Heart left ventricle (tissue), 16 donors: ENCODE data around the gene CNTN5. TPM values are rescaled to one million over a fixed set of nuclear protein-coding genes. Genes with fewer than 3 reads are reported as not detected.

ENCODE experiments used
- ATAC-seq, 4 donors: fragments of 200-7000 bp; cut with Tn5 transposase; one replicate each; pipeline ENCODE4 v1.9.1; 2020 to 2022; ENCODE audit warnings: moderate library complexity in 4 of 4, mild to moderate bottlenecking in 3 of 4, moderate number of reproducible peaks in 1 of 4
- DNase-seq, 5 donors: peaks; one replicate each; pipeline ENCODE4 v3.0.0-alpha.2; 2020
- H3K27ac ChIP-seq, 12 donors: fragments of 200-600 bp; sonication (generic) in 4 of 12; one replicate each; pipeline versions ENCODE4 v1.5.0 to v1.8.0; 2016 to 2022; ENCODE audit warnings: mild to moderate bottlenecking in 2 of 12
- H3K27me3 ChIP-seq, 9 donors: fragments of 200-600 bp; sonication (generic) in 2 of 9; one replicate each; pipeline versions ENCODE4 v1.5.1 to v1.8.0; 2016 to 2022; ENCODE audit warnings: mild to moderate bottlenecking in 3 of 9
- H3K36me3 ChIP-seq, 9 donors: fragments of 200-600 bp; sonication (generic) in 2 of 9; one replicate each; pipeline versions ENCODE4 v1.5.0 to v1.8.0; 2018 to 2022; ENCODE audit warnings: mild to moderate bottlenecking in 2 of 9
- H3K4me1 ChIP-seq, 12 donors: fragments of 200-600 bp; sonication (generic) in 4 of 12; one replicate each; pipeline versions ENCODE4 v1.5.0 to v1.8.0; 2016 to 2022; ENCODE audit warnings: mild to moderate bottlenecking in 3 of 12
- H3K4me3 ChIP-seq, 12 donors: fragments of 200-600 bp; sonication (generic) in 4 of 12; one replicate each; pipeline versions ENCODE4 v1.5.0 to v1.8.0; 2017 to 2022; ENCODE audit warnings: mild to moderate bottlenecking in 9 of 12, moderate library complexity in 4 of 12
- H3K9me3 ChIP-seq, 12 donors: fragments of 200-600 bp; sonication (generic) in 4 of 12; one replicate each; pipeline versions ENCODE4 v1.5.0 to v1.8.0; 2016 to 2022; ENCODE audit warnings: mild to moderate bottlenecking in 1 of 12
- CTCF ChIP-seq, 12 donors: fragments of 200-600 bp; sonication (generic) in 4 of 12; IDR thresholded peaks; one replicate each; pipeline versions ENCODE4 v1.5.0 to v1.8.0; 2018 to 2022; ENCODE audit warnings: antibody characterized with exemption in 12 of 12, mild to moderate bottlenecking in 5 of 12
- POLR2A ChIP-seq, 2 donors: fragments of 450-650 bp; IDR thresholded peaks; one replicate each; pipeline ENCODE4 v1.6.1; 2017; ENCODE audit warnings: antibody characterized with exemption in 2 of 2, mild to moderate bottlenecking in 2 of 2, moderate library complexity in 2 of 2
- WGBS, 4 donors: extraction: QIAGEN DNeasy Blood & Tissue Kit in 2 of 4; methylation state at CpG; one replicate each; pipeline versions ENCODE4 v1.1.5 to v1.1.7; 2013 to 2018; 5-methylcytosine and 5-hydroxymethylcytosine counted together
- intact Hi-C, 10 donors: fragments of 100-400 bp; cut with DNase I; formaldehyde crosslinking; loops; one replicate each; pipeline versions ENCODE4 v1.11.1 to v1.14.2; 2022
- polyA plus RNA-seq, 2 donors: library from polyadenylated mRNA; stranded (reverse); fragments of 200-250 nt; gene quantifications; one replicate each; pipeline ENCODE4 v1.2.3, GENCODE V29; 2013
- total RNA-seq, 9 donors: library from RNA; depleted of rRNA in 2 of 9; stranded (reverse); fragments of >200 nt in 2 of 9; fragmentation: NEBNext Ultra II Directional in 3 of 9; extraction: Animal tissue kit (Norgen Biotek cat#: 25700) in 3 of 9; gene quantifications; one replicate each; pipeline versions ENCODE4 v1.1.0 to v1.2.4, GENCODE V29; 2016 to 2023
- donor health status: ischemic (EF 13 %, LVEDD 7.1; RV severe dilation, severe dysfunction).
- donor health status: healthy with polysubstance abuse.
- donor health status: DM: no; HTN: yes; CAD: no.
- donor health status: DM: no; HTN: no; CAD: no.
- donor health status: ischemic (EF 25% LVEDD 6.9; RV normal size, moderate dysfunction).
- donor health status: ischemic (EF 25% LVEDD 5.7; RV mildly dilated, moderate dysfunction).
- donor health status: healthy.
- donor health status: DM: yes; HTN: yes; CAD: no.
- donor health status: ischemic (EF 35%, LVEDD 5.7; RV mildly dilated, moderate dysfunction).
- donor health status: nonischemic (EF 11% LVEDD 7.7; RV severe dilation, severe dysfunction).
- donor health status: DM: yes; HTN: yes; CAD: no.
- donor health status: PGD.
- donor health status: ischemic (EF 29% LVEDD 5.4; RV normal size, mild dysfunction).
- donor health status: nonischemic (EF 23%, LVEDD 6.1; RV moderate dilation, normal function).

The CNTN5 gene
- total and polyA plus RNA-seq, 11 donors = 0.11 to 0.16 TPM; not detected in 9

- DNase-seq = no peak
- no peaks in the 10 kb centered on the region for H3K27me3 ChIP-seq
- no peaks in the 10 kb centered on the region for H3K4me1 ChIP-seq
- no peak for TF ChIP-seq CTCF (IDR thresholded peaks at IDR 0.05)
- no peak for TF ChIP-seq POLR2A (IDR thresholded peaks at IDR 0.05)
- no peak overlapping the region for H3K27ac ChIP-seq
- ATAC-seq = no peak
- no peaks in the 10 kb centered on the region for H3K36me3 ChIP-seq
- intact Hi-C loops = no loop called here
- peaks cover 0 to 27% (median 8%) of the 10 kb centered on the region in 12 donors for H3K9me3 ChIP-seq
- WGBS, 4 donors = 78 to 92% (median 83%) methylated on average over 1 of the region's 1 CpG
- H3K4me3 ChIP-seq = no peak overlapping the region
Observed at GRCh38 chr11:99893811-99894210, 873.1 kb downstream of the CNTN5 start.

GRCh38 chr11:99901175-99901574 lies 880.4 kb downstream of the CNTN5 start:
- intact Hi-C loops = no loop called here
- DNase-seq = no peak
- peaks cover 0 to 33% (median 7%) of the 10 kb centered on the region in 12 donors for H3K9me3 ChIP-seq
- no peak overlapping the region for H3K27ac ChIP-seq
- no peak for ATAC-seq
- TF ChIP-seq POLR2A (IDR thresholded peaks at IDR 0.05) = no peak
- no peak for TF ChIP-seq CTCF (IDR thresholded peaks at IDR 0.05)
- H3K4me3 ChIP-seq = no peak overlapping the region
- WGBS, 4 donors = 62 to 87% (median 82%) methylated on average over 3 of the region's 3 CpGs
- no peaks in the 10 kb centered on the region for H3K27me3 ChIP-seq
- H3K36me3 ChIP-seq = no peaks in the 10 kb centered on the region
- no peaks in the 10 kb centered on the region for H3K4me1 ChIP-seq

GRCh38 chr11:99911116-99911515 lies 890.4 kb downstream of the CNTN5 start:
- no peak overlapping the region for H3K27ac ChIP-seq
- WGBS, 4 donors = 24 to 48% (median 42%) methylated on average over 3 of the region's 3 CpGs
- intact Hi-C loops = no loop called here
- no peak for TF ChIP-seq CTCF (IDR thresholded peaks at IDR 0.05)
- TF ChIP-seq POLR2A (IDR thresholded peaks at IDR 0.05) = no peak
- DNase-seq = no peak
- no peaks in the 10 kb centered on the region for H3K27me3 ChIP-seq
- no peaks in the 10 kb centered on the region for H3K4me1 ChIP-seq
- ATAC-seq = no peak
- no peaks in the 10 kb centered on the region for H3K36me3 ChIP-seq
- H3K9me3 ChIP-seq = peaks cover 0 to 3% (median 0%) of the 10 kb centered on the region in 12 donors
- H3K4me3 ChIP-seq = no peak overlapping the region

- ATAC-seq = no peak
- WGBS, 4 donors = 80 to 90% (median 84%) methylated on average over 4 of the region's 4 CpGs
Observed at GRCh38 chr11:99916078-99916477, 895.3 kb downstream of the CNTN5 start.

More at GRCh38 chr11:99916078-99916477, 895.3 kb downstream of the CNTN5 start:
- Histone ChIP-seq H3K9me3 (peaks cover 0 to 23% (median 7%) of the 10 kb centered on the region in 12 donors), H3K27ac (no peak overlapping the region), H3K27me3 (no peaks in the 10 kb centered on the region), H3K36me3 (no peaks in the 10 kb centered on the region), H3K4me3 (no peak overlapping the region), H3K4me1 (no peaks in the 10 kb centered on the region)
- no peak for DNase-seq
- no peak for TF ChIP-seq CTCF (IDR thresholded peaks at IDR 0.05)
- no peak for TF ChIP-seq POLR2A (IDR thresholded peaks at IDR 0.05)
- intact Hi-C loops = no loop called here
